NCI-H345 (cell line): Measurements from ENCODE around the gene DCUN1D5.
"Not testable (repeated sequence)": the region's sequence is repeated elsewhere in the genome, so short reads cannot be mapped to it uniquely, and the experiment has no call there.

Experiments used
- DNase-seq: peaks from one replicate; lab custom pipeline; 2025; lab: John Stamatoyannopoulos, UW

DCUN1D5 gene

DNA sequence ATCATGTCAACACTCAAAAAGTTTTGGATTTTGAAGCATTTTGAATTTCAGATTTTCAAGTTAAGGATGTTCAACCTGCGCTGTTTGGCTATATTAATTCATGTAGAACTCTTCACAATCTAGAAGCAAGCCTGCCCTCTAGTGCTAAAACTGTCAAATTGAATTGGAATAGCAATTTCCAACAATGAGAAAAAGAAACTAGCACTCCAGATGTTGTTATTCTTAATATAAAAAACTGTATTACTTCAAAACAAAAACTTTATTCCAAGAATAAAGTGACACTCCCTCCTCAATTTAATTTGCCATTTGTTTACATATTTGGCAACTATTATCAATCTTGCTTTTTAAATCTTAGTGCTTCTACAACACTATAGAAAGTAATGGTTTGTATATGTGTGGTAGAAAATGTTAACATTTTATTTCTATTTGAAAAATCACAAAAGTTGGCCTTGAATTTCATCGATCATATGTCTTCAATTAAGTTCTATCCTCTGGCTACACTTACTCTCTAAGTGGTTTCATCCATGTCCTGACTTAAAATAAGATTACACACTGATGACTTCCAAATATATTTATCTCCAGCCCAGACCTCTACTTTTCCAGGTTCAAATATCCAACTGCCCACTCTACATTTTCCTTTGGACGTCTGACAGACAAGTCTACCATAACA lies 36.6 kb downstream of the DCUN1D5 start:
- DNase-seq: peak; percentile 41

DNA sequence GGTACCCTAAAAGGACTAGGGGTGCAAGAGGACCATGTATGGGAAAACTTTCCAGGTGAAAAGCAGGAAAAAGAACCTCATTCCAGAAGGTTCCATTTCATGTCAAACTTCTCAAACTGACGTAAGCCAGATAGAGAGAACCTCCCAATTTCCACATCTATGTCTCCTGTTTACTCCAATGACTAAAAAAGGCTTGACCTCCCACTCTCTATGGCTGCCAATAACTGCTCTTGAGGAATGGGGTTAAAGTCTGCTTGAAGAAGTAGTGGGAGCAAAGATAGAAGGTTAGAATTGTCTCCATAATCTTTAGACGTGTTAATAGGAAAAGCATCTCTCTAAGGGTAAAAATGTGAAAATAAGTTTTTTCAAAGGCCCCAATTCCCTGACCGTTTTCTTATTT lies 38.0 kb downstream of the DCUN1D5 start:
- no peak for DNase-seq

DNA sequence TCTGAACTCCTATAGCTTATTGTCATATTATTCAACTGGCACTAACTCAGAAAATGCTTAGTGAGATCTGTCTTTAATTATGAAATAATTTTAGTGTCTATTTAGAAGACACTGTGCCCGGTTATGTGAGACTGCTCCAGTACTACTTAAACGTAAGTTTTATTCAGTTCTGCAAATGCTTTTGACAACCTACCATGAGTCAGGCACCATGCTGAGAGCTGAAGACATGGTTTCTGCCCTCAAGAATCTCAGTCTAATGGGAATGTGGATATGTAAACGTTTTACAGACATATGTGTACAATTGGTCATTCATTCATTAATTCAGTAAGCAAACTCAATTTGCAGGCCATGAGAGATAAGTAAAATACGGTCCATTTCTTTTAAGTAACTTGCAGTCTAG lies 40.0 kb downstream of the DCUN1D5 start:
- DNase-seq: no peak

DNA sequence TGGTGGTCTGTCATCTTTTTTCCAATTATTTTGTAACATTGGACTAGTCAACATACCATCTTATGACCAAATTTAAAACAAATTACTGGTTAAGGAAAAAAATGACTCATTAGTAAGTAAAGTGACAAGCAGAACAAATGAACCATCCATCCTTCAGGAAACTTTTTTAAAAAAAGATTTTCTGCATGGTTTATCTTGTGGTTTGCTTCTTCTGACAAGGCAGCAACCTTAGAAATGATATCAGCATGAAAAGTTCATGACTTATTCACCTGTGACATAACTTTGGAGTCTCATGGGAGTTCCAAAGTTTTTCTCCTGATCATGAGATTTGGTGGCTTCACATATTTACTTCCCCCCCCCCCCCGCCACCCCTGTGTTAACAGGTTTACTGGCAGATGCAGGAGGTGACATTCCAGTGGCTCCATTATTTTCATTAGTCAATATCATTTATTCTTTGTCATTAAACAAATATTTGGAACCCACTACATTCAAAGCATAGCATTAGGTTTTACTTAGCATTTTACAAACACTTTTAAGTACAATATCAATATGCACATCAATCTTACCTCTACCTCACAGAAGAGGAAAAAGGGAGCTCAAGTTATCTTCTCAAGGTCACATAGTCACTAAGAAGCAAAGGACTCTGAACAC lies 40.7 kb downstream of the DCUN1D5 start:
- DNase-seq: no peak

DNA sequence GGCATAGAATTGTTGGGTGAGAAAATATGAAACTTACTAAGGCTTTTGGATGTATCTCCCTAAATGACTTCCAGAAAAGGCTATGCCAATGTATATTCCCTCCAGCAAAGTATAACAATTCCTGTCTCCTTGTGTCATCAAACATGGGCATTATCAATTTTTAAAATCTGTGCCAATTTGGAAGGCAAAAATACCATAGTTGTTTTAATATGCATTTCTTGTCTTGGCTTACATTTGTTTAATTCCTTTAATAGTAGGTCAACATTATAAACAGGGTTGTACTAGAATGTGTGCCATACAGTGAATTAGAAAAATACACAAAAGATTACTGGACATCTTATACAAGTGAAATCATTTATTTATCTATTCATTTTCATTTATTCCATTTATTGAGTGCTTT lies 41.6 kb downstream of the DCUN1D5 start:
- no peak for DNase-seq

- DNase-seq: no peak
These were observed 44.1 kb downstream of the DCUN1D5 start for GRCh38 chr11:103047837-103048236.

GRCh38 chr11:103043826-103044678 lies 47.9 kb downstream of the DCUN1D5 start:
- no peak for DNase-seq

DNA sequence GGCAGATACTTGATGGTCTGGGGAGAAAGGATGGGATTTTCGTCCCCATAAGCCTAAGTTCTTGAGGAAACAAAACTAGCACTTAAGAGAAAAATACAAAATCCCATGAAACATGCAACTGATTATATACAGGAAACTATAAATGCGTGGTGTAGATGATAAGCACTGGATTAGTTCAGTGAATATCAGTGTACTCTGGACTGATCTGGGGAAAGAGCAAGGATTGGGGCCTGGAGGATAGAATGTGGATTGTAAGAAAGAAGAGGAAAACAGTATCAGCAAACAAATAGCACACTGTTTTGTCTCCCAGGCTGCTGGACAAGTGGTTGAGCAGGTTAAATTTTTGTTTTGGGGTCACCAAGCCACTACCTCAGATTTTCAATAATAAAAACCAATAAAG lies 49.8 kb downstream of the DCUN1D5 start:
- no peak for DNase-seq

- peak; percentile 40 for DNase-seq
These were observed 56.0 kb downstream of the DCUN1D5 start for GRCh38 chr11:103035791-103036434.

DNA sequence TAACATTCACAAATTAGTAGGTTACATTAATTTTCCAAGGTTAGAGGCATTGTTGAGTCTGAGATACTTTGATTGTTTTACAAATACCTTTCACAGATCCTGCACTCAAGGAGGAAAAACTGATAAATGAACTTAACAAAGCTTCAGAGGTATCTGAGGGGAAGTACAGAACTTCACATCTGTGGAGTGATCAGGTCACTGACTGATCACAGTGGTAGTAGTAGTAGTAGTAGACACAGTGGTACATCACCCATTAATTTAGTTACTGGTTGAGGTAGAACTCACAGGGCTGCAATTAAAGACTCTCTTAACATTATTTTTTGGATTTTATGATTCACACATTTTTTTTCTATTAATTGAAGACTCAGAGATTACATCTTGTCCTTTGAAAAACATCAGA lies 56.7 kb downstream of the DCUN1D5 start:
- DNase-seq: no peak

GRCh38 chr11:103031834-103032233 lies 60.1 kb downstream of the DCUN1D5 start:
- no peak for DNase-seq

GRCh38 chr11:103029401-103029800 lies 62.6 kb downstream of the DCUN1D5 start:
- no peak for DNase-seq

DNA sequence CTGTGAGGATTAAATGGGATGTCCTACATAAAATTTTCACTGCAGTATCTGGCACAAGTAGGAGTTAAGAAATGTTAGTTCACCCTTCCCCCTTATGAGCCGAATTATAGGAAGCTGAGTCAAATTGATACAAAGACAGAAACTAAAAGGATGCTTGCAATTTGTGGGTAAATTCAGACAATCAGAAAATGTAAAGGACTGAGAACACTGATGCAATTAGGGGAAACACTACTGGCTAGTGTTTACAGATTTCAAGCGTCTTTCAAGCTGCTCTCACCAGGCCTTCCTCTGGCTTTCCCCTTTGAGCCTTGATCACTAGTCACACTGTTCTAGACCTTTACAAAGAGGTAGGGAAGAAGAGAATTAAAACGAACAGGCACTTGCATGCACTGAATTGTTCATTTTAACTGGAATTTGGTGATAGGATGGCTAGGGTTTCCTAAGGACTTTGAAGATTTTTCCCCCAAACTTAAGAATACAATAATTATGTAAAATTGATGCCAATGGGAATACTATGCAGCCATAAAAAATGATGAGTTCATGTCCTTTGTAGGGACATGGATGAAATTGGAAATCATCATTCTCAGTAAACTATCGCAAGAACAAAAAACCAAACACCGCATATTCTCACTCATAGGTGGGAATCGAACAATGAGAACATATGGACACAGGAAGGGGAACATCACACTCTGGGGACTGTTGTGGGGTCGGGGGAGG lies 63.5 kb downstream of the DCUN1D5 start:
- not testable (repeated sequence) for DNase-seq

DNA sequence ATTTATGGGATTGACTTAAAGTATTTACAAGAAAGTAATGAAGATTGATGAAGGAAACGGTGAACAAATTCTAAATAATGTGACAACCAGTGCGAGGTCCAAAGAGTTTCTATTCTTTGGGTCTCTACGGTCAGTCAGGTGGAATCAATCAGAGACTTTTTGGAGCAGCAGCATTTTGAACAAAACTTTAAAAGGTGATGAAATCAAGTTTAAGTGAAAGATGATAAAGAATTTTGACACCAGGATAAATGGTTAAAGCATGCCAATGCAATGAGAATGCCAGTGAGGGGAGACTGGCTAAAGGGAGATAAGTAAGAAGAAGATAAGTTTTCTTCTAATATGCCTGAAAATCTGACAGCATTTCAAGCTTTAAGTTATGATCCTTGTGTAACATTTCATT lies 67.9 kb downstream of the DCUN1D5 start:
- DNase-seq: no peak

GRCh38 chr11:103016031-103016430 lies 75.9 kb downstream of the DCUN1D5 start:
- DNase-seq: no peak

DNA sequence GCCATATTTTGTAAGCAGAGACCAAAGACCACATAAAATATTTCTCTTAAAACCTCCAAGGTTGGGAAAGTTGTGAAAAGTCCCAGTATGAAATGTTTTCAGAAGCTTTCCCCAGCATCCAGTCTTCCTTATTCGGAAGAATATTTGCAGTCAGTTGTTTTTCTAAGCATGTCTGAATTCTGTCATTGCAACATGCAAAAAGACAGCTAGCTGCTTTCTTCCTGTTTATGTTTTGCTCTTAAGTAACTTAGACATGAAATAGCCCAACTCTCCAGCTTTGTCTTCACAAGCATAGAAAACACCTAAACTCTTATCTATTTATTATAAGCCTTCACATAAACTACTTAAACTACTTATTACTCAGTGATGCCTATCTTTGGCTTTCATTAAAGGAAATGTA lies 78.5 kb downstream of the DCUN1D5 start:
- DNase-seq: no peak
